Neural progenitor cell (in vitro differentiated cells): ENCODE measurements around the gene MTHFSD.

ENCODE experiments used
- EZH2 ChIP-seq: fragments of 200-600 bp; sonication (generic); IDR thresholded peaks from 2 replicates; pipeline ENCODE4 v1.6.1; 2017; ENCODE audit warnings: antibody characterized with exemption, mild to moderate bottlenecking, moderate library complexity
- EZH2phosphoT487 ChIP-seq: fragments of 200-600 bp; sonication (generic); IDR thresholded peaks from 2 replicates; pipeline ENCODE4 v1.6.1; 2017; ENCODE audit warnings: antibody characterized with exemption

GRCh38 chr16:86568677-86569623, 13.9 kb upstream of the MTHFSD start:
- peak; percentile 95 for TF ChIP-seq EZH2
- peak; percentile 94 for TF ChIP-seq EZH2phosphoT487
